Smooth muscle cell (in vitro differentiated cells): ENCODE data around the gene ATP10A. TPM values are rescaled to one million over a fixed set of nuclear protein-coding genes. Genes with fewer than 3 reads are reported as not detected.
A peak's percentile ranks its signal among the peaks of the same experiment; 100 is the strongest.

Source experiments
- DNase-seq: peaks from one replicate; lab custom pipeline; 2025; ENCODE audit not compliant: unreplicated experiment; lab: John Stamatoyannopoulos, UW
- H2AFZ ChIP-seq: fragments of 200-600 bp; sonication (generic); 2 replicates; pipeline ENCODE4 v1.6.0; 2016; ENCODE audit warnings: antibody characterized with exemption, low read depth, mild to moderate bottlenecking
- H3F3A ChIP-seq: fragments of 200-600 bp; sonication (generic); 2 replicates; pipeline ENCODE4 v1.6.0; 2017; ENCODE audit warnings: antibody characterized with exemption, low read depth
- H3K27ac ChIP-seq: fragments of 200-600 bp; sonication (generic); 2 replicates; pipeline ENCODE4 v1.5.1; 2016; ENCODE audit warnings: low read depth, mild to moderate bottlenecking
- H3K27me3 ChIP-seq: fragments of 200-600 bp; sonication (generic); 2 replicates; pipeline ENCODE4 v1.6.1; 2016; ENCODE audit warnings: low read depth, mild to moderate bottlenecking
- H3K36me3 ChIP-seq: fragments of 200-600 bp; sonication (generic); 2 replicates; pipeline ENCODE4 v1.5.1; 2016; ENCODE audit warnings: low read depth
- H3K4me1 ChIP-seq: fragments of 200-600 bp; sonication (generic); 2 replicates; pipeline ENCODE4 v1.5.1; 2016; ENCODE audit warnings: low read depth
- H3K4me2 ChIP-seq: fragments of 200-600 bp; sonication (generic); 2 replicates; pipeline ENCODE4 v1.6.0; 2016; ENCODE audit warnings: mild to moderate bottlenecking
- H3K4me3 ChIP-seq: fragments of 200-600 bp; sonication (generic); 2 replicates; pipeline ENCODE4 v1.5.1; 2016; ENCODE audit warnings: mild to moderate bottlenecking
- H3K79me2 ChIP-seq: fragments of 200-600 bp; sonication (generic); 2 replicates; pipeline ENCODE4 v1.6.0; 2016; ENCODE audit warnings: low read depth, mild to moderate bottlenecking
- H3K9ac ChIP-seq: fragments of 200-600 bp; sonication (generic); 2 replicates; pipeline ENCODE4 v1.6.0; 2016; ENCODE audit warnings: low read depth
- H3K9me3 ChIP-seq: fragments of 200-600 bp; sonication (generic); replicated peaks from 2 replicates; pipeline ENCODE4 v1.5.1; 2016; ENCODE audit warnings: low read depth
- H4K20me1 ChIP-seq: fragments of 200-600 bp; sonication (generic); 2 replicates; pipeline ENCODE4 v1.6.0; 2016; ENCODE audit warnings: low read depth
- WGBS: methylation state at CpG from one replicate; pipeline ENCODE4 v1.1.7; 2016; ENCODE audit warnings: low lambda C conversion rate; 5-methylcytosine and 5-hydroxymethylcytosine counted together
- polyA plus RNA-seq: library from polyadenylated mRNA; unstranded; fragments of >200 nt; fragmentation: Nextera tagmentation; extraction: Ambion mirVana; gene quantifications from 2 replicates; pipeline ENCODE4 v1.2.1, GENCODE V29; 2016
- total RNA-seq: library from RNA; depleted of rRNA; stranded (reverse); fragments of >200 nt; gene quantifications from 2 replicates; pipeline ENCODE4 v1.2.3, GENCODE V29; 2014
- TF ChIP-seq, protein P1 (sequence below): fragments of 200-600 bp; sonication (generic); IDR thresholded peaks from 2 replicates; pipeline ENCODE4 v1.5.1; 2017; ENCODE audit warnings: borderline replicate concordance, mild to moderate bottlenecking, antibody characterized with exemption; ENCODE audit not compliant: insufficient read depth, poor library complexity, severe bottlenecking

The ATP10A gene
- total and polyA plus RNA-seq, 2 experiments from 2014 or later, result 10.6 to 12.3 TPM

DNA sequence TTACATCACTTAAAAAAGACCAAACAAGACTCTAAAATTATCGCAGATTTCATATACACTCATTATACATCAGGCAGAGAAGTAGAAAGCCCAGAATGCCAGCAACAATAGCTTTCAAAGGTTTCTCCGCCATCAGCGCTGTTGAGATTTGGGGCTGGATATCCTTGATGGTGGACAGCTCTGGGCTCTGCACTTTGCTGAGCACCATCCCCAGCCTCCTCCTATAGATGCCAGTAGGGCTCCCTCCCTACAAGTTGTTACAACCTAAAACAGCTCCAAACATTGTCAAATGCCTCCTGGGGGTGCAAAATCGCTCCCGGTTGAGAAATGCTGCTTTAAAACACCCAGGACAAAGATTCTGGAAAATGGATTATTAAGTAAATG lies 73.5 kb downstream of the ATP10A start:
- peak overlapping the region; percentile 39 for H3K9ac ChIP-seq
- no peak overlapping the region for H2AFZ ChIP-seq
- H4K20me1 ChIP-seq, result no peaks in the 10 kb centered on the region
- WGBS, result 95% methylated on average over 5 of the region's 5 CpGs
- peak overlapping the region; percentile 65 for H3K4me2 ChIP-seq
- H3K79me2 ChIP-seq, result peaks cover 15% of the 10 kb centered on the region
- peak overlapping the region; percentile 93 for H3K27ac ChIP-seq
- H3K4me1 ChIP-seq, result no peaks in the 10 kb centered on the region
- TF ChIP-seq, protein P1, sequence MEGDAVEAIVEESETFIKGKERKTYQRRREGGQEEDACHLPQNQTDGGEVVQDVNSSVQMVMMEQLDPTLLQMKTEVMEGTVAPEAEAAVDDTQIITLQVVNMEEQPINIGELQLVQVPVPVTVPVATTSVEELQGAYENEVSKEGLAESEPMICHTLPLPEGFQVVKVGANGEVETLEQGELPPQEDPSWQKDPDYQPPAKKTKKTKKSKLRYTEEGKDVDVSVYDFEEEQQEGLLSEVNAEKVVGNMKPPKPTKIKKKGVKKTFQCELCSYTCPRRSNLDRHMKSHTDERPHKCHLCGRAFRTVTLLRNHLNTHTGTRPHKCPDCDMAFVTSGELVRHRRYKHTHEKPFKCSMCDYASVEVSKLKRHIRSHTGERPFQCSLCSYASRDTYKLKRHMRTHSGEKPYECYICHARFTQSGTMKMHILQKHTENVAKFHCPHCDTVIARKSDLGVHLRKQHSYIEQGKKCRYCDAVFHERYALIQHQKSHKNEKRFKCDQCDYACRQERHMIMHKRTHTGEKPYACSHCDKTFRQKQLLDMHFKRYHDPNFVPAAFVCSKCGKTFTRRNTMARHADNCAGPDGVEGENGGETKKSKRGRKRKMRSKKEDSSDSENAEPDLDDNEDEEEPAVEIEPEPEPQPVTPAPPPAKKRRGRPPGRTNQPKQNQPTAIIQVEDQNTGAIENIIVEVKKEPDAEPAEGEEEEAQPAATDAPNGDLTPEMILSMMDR, result no peak
- H3K4me3 ChIP-seq, result no peak overlapping the region
- no peaks in the 10 kb centered on the region for H3K36me3 ChIP-seq
- DNase-seq, result no peak
- no peaks in the 10 kb centered on the region for H3K9me3 ChIP-seq
- H3F3A ChIP-seq, result peaks cover 25% of the 10 kb centered on the region
- H3K27me3 ChIP-seq, result no peaks in the 10 kb centered on the region

DNA sequence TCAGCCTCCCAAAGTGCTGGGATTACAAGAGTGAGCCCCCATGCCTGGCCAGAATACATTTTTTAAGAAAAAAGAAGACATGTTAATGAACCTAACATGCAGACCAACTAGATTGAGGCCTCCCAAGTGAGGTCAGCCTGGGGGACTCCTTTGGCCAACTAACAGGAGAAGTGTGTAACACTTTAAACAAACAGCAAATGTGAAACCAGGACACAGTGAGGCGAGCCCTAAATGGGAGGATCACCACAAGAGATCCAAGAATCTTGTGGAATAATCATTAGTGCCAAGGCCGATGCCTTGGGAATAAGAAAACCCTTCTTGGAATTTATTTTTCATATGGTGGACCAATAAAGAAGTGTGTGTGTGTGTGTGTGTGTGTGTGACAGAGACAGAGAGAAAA lies 73.9 kb downstream of the ATP10A start:
- Histone ChIP-seq H3K79me2 (peaks cover 11% of the 10 kb centered on the region), H3K9ac (peak overlapping the region; percentile 39), H3K36me3 (no peaks in the 10 kb centered on the region), H3K27me3 (no peaks in the 10 kb centered on the region), H3K27ac (peak overlapping the region; percentile 93), H3K4me3 (no peak overlapping the region), H3K4me1 (no peaks in the 10 kb centered on the region), H4K20me1 (no peaks in the 10 kb centered on the region), H3F3A (peaks cover 25% of the 10 kb centered on the region), H3K9me3 (no peaks in the 10 kb centered on the region), H2AFZ (no peak overlapping the region), H3K4me2 (peak overlapping the region; percentile 65)
- TF ChIP-seq, protein P1, result no peak
- no peak for DNase-seq
- 94% methylated on average over 2 of the region's 2 CpGs for WGBS

DNA sequence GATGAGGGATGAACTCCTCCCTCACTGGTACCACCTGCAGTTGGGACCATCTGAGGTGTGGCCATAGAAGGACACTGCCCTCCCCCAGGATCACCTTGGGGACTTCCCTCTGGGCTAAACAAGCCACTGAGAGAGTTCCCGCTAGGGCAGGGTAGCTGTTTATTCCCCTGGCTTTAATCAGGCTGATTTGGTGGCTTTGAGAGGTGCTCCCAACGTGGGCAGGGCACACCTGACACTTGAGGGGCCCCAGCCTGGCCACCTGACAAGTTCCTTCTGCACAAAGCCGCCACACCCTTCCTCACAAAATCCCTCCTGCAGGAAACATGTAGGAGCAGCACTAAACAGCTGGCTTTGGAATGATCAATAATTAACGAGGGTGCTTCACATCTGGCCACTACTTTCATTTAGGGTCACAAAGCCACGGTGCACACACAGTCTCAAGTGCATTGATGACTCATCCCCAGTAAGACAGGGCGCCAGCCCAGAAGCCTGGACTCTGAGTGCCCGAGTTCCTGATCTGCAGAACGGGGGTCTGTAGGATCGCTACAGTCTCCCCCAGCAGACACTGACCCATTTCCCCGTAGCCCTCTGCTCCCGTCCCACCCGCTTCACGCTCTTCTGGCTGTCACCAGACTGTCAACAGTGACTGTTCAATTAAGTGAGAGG lies 75.1 kb downstream of the ATP10A start:
- DNase-seq, result no peak
- 47% methylated on average over 13 of the region's 13 CpGs for WGBS
- TF ChIP-seq, protein P1, result no peak
- no peaks in the 10 kb centered on the region for H3K36me3 ChIP-seq
- H3K4me3 ChIP-seq, result no peak overlapping the region
- peaks cover 5% of the 10 kb centered on the region for H3K79me2 ChIP-seq
- H3K4me1 ChIP-seq, result no peaks in the 10 kb centered on the region
- no peak overlapping the region for H3K9ac ChIP-seq
- H3K27ac ChIP-seq, result peak overlapping the region; percentile 93
- no peaks in the 10 kb centered on the region for H4K20me1 ChIP-seq
- H3K4me2 ChIP-seq, result peak overlapping the region; percentile 39
- H2AFZ ChIP-seq, result no peak overlapping the region
- H3K27me3 ChIP-seq, result no peaks in the 10 kb centered on the region
- H3F3A ChIP-seq, result peaks cover 25% of the 10 kb centered on the region
- no peaks in the 10 kb centered on the region for H3K9me3 ChIP-seq

DNA sequence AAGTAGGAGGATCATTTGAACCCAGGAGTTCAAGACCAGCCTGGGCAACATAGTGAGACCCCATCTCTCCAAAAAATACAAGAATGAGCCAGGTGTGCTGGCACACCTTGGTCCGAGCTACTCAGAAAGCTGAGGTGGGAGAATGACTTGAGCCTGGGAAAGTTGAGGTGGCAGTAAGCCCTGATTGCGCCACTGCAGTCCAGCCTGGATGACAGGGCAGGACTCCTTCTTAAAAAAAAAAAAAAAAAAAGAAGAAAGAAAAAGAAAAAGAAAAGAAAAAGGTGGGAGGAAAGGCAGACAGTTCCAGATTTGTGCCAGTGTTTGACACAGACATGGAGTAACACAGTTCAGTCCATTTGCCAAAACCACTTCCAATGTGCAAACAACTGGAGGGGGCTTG lies 75.7 kb downstream of the ATP10A start:
- TF ChIP-seq, protein P1, result no peak
- Histone ChIP-seq H3K9ac (peak overlapping the region; percentile 48), H3K27ac (peak overlapping the region; percentile 93), H2AFZ (no peak overlapping the region), H3K4me2 (peak overlapping the region; percentile 39), H4K20me1 (no peaks in the 10 kb centered on the region), H3K4me3 (no peak overlapping the region), H3K27me3 (no peaks in the 10 kb centered on the region), H3K36me3 (no peaks in the 10 kb centered on the region), H3F3A (peaks cover 25% of the 10 kb centered on the region), H3K9me3 (no peaks in the 10 kb centered on the region), H3K4me1 (no peaks in the 10 kb centered on the region), H3K79me2 (peaks cover 5% of the 10 kb centered on the region)
- WGBS, result 87% methylated on average over 2 of the region's 2 CpGs
- DNase-seq, result no peak
